Natural killer cell treated with Interleukin-12 subunit alpha and Interleukin-12 subunit beta and Interleukin-15 and Interleukin-18, amount 100 ng/mL, for 72 hours (primary cell): Measurements from ENCODE around the gene ZNF555. TPM values are rescaled to one million over a fixed set of nuclear protein-coding genes. Genes with fewer than 3 reads are reported as not detected.
A peak's percentile ranks its signal among the peaks of the same experiment; 100 is the strongest.

Source experiments
- ATAC-seq, 2 donors: fragments of 150-1000 bp; cut with Tn5 transposase in 1 of 2; sonication (Bioruptor Pico), chemical (Tn5 transposase) in 1 of 2; 2 replicates each; pipeline ENCODE4 v1.10.0; 2021
- DNase-seq: peaks from one replicate; pipeline ENCODE4 v3.0.0; 2022; ENCODE audit warnings: low spot score
- H3K27ac Mint-ChIP-seq, 2 donors: 1 replicate in 1 of 2; 2 replicates in 1 of 2; pipeline ENCODE4 v1.8.0; 2022; ENCODE audit warnings: mixed read lengths in 2 of 2, mild to moderate bottlenecking in 1 of 2, moderate library complexity in 1 of 2
- H3K27me3 Mint-ChIP-seq, 2 donors: 1 replicate in 1 of 2; 2 replicates in 1 of 2; pipeline ENCODE4 v1.8.0; 2022; ENCODE audit warnings: mixed read lengths in 2 of 2
- H3K36me3 Mint-ChIP-seq: one replicate; pipeline ENCODE4 v1.8.0; 2022; ENCODE audit warnings: mixed read lengths
- H3K4me1 Mint-ChIP-seq, 2 donors: 1 replicate in 1 of 2; 2 replicates in 1 of 2; pipeline ENCODE4 v1.8.0; 2022; ENCODE audit warnings: low read depth in 2 of 2, mixed read lengths in 2 of 2, mild to moderate bottlenecking in 1 of 2
- H3K4me3 Mint-ChIP-seq: one replicate; pipeline ENCODE4 v1.8.0; 2022; ENCODE audit warnings: mixed read lengths
- H3K9me3 Mint-ChIP-seq: 2 replicates; pipeline ENCODE4 v1.8.0; 2022; ENCODE audit warnings: mixed read lengths
- total RNA-seq, 2 donors: library from RNA; stranded (reverse); gene quantifications; one replicate each; pipeline ENCODE4 v1.2.3, GENCODE V29; 2022

The ZNF555 gene
- total RNA-seq, 2 donors from 2014 or later: 2.6 to 3.0 TPM

- no peak overlapping the region for H3K27ac Mint-ChIP-seq
These were observed 37.7 kb upstream of the ZNF555 start for GRCh38 chr19:2803486-2804155.

DNA sequence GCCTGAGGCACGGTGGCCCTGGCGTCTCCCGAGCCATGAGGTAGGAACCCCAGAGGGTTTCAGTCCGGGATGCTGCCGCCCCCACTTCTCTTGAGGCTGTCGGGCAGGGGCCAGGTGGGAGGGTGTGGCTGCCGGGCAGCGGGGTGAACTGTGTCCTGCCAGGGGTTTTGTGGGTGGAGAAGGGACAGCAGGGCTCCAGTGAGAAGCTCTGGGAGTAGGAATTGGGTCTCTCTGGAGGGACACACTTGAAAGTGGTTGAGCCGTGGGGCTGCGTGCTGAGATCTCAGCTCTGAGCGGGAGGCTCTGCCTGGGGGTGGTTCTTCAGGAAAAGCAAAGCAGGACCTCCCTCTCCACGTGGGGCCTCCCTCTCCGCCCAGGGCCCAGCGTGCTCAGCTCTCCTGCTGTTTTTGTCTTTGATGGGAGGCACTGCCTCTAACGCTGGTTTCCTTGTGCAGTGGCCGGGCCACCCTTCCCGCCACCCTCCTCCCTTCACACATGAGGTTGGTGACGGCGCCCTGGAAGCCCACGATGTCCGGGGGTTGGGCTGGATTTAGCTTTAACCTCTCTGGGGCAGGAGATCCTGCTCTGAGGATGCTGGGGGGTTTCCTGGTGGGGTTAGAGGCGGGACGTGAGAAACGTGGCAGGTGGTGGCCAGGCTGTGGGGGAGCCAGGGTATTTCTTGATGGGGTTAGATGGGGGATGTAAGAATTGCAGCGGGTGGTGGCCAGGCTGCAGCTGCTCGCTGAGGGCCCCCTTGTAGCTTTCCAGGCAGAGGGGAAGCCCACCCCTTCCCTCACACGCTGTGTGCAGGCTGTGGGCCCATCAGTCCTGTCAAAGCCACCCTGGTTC lies 36.9 kb upstream of the ZNF555 start:
- Mint-ChIP-seq H3K4me1 (peaks cover 6 to 18% of the 10 kb centered on the region in 2 donors), H3K9me3 (no peaks in the 10 kb centered on the region), H3K27me3 (no peaks in the 10 kb centered on the region), H3K27ac (no peak overlapping the region), H3K36me3 (peaks cover 11% of the 10 kb centered on the region), H3K4me3 (no peak overlapping the region)
- ATAC-seq: no peak
- peak; percentile 50 for DNase-seq

More at GRCh38 chr19:2803486-2804155, 37.7 kb upstream of the ZNF555 start:
- H3K4me3 Mint-ChIP-seq: no peak overlapping the region
- peaks cover 6 to 18% of the 10 kb centered on the region in 2 donors for H3K4me1 Mint-ChIP-seq
- peaks cover 6% of the 10 kb centered on the region for H3K36me3 Mint-ChIP-seq
- DNase-seq (no peak), ATAC-seq (no peak)
- H3K27me3 Mint-ChIP-seq: no peaks in the 10 kb centered on the region
- H3K9me3 Mint-ChIP-seq: no peaks in the 10 kb centered on the region

DNA sequence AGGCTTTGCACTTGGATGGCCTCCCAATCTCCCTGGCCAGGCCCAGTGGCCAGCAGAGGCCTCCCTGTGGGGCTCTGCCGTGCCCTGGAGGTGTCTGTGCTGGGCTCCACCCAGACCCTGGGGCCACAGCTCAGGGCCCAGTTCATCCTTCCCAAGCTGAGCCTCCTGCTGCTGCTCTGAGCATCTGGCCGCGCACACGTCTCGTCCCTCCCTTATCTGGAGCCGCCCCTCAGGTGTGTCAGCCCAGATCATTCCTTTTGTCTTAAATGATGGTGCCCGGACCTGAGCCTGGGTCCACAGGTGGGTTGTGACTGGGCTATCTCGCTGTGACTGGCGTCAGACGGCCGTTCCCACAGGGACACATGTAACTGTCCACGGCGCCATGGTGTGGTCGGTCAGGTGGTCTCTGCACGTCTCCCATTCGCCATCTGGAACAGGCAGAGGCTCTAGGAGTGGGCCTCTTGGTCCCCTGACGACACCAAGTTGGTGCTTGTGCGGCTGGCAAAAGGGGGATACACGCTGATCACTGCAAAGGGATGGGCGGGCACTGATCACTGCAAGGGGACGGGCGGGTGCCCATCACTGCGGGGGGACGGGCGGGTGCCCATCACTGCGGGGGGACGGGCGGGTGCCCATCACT lies 35.9 kb upstream of the ZNF555 start:
- no peak overlapping the region for H3K4me3 Mint-ChIP-seq
- no peak for ATAC-seq
- no peaks in the 10 kb centered on the region for H3K9me3 Mint-ChIP-seq
- peak; percentile 38 for DNase-seq
- H3K4me1 Mint-ChIP-seq: peaks cover 6 to 18% of the 10 kb centered on the region in 2 donors
- no peaks in the 10 kb centered on the region for H3K27me3 Mint-ChIP-seq
- no peak overlapping the region for H3K27ac Mint-ChIP-seq
- peaks cover 11% of the 10 kb centered on the region for H3K36me3 Mint-ChIP-seq

DNA sequence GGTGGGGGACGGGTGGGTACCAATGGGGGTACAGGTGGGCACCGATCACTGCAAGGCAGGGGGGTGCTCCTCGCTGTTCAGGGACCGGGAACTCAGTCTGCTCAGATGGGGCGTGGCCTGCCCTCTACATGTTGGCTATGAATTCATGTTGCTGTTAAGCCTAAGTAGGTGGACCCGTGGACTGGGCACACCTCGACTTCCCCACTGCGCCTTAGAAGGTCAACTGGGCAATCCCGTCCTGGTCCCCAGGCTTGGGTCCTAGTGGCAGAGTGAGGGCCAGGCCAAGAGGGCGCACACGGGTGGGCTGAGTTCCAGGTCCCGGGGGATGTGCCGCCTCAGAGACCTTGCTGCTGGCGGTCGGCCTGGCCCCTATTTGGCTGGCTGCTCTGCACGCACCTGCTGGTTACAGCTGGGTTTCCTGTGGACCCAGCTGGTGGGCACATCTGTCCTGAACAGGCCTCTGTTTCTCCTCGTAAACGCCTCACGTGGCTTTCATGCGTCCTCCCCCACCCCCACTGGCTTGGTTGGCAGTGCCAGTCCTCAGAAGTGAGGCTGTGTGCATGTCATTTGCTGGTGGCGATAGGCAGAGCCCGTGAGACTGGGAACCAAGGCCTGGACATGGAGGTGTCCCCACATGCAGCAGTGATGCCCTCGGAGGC lies 35.2 kb upstream of the ZNF555 start:
- Mint-ChIP-seq H3K27ac (no peak overlapping the region), H3K4me1 (peaks cover 6 to 18% of the 10 kb centered on the region in 2 donors), H3K27me3 (no peaks in the 10 kb centered on the region), H3K4me3 (no peak overlapping the region), H3K9me3 (no peaks in the 10 kb centered on the region), H3K36me3 (peaks cover 11% of the 10 kb centered on the region)
- ATAC-seq: no peak
- DNase-seq: peak; percentile 49

DNA sequence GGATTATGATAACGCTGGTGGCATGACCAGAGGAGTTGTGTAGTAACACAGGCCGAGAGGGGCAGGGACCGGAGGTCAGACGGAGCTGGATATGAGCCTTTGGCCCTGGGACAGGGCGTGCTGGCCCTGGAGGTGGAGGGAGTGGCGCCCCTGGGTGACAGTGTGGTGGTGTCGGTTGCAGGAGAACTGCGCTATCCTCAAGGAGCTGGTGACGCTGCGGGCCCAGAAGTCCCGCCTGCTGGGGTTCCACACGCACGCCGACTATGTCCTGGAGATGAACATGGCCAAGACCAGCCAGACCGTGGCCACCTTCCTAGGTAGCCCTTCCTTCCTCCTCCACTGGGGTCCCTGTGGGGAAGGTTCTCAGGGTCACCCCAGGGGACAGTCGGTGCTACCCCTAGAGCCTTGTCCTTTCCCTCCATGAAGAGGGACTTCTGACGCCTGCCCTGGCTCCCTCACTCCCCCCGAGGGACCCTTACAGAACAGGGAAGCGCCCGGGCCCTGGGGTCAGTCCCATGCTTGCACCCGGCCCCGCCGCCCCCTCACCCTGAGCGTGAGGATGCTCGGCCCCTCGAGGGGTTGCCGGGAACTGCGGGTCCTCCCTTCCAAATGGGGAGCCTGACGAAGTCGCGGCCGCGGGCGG lies 34.4 kb upstream of the ZNF555 start:
- Mint-ChIP-seq H3K36me3 (peaks cover 11% of the 10 kb centered on the region), H3K27ac (no peak overlapping the region), H3K4me3 (no peak overlapping the region), H3K4me1 (peaks cover 6 to 16% of the 10 kb centered on the region in 2 donors), H3K9me3 (no peaks in the 10 kb centered on the region), H3K27me3 (no peaks in the 10 kb centered on the region)
- ATAC-seq (no peak), DNase-seq (peak; percentile 45)

GRCh38 chr19:2807379-2808128 lies 33.7 kb upstream of the ZNF555 start:
- Mint-ChIP-seq H3K4me3 (no peak overlapping the region), H3K36me3 (peaks cover 8% of the 10 kb centered on the region), H3K4me1 (peaks cover 4 to 13% of the 10 kb centered on the region in 2 donors), H3K27ac (no peak overlapping the region), H3K9me3 (no peaks in the 10 kb centered on the region), H3K27me3 (no peaks in the 10 kb centered on the region)
- ATAC-seq: no peak
- DNase-seq: peak; percentile 59

- no peak overlapping the region for H3K27ac Mint-ChIP-seq
- no peak overlapping the region for H3K4me3 Mint-ChIP-seq
- H3K36me3 Mint-ChIP-seq: peaks cover 4% of the 10 kb centered on the region
- H3K9me3 Mint-ChIP-seq: no peaks in the 10 kb centered on the region
- peaks cover 0 to 9% of the 10 kb centered on the region in 2 donors for H3K4me1 Mint-ChIP-seq
- H3K27me3 Mint-ChIP-seq: no peaks in the 10 kb centered on the region
- DNase-seq: peak; percentile 58
- no peak for ATAC-seq
These were observed 32.9 kb upstream of the ZNF555 start for GRCh38 chr19:2808129-2808941.

- H3K4me3 Mint-ChIP-seq: no peak overlapping the region
- peak; percentile 54 for DNase-seq
- no peaks in the 10 kb centered on the region for H3K9me3 Mint-ChIP-seq
- no peaks in the 10 kb centered on the region for H3K27me3 Mint-ChIP-seq
- no peak overlapping the region for H3K27ac Mint-ChIP-seq
- H3K4me1 Mint-ChIP-seq: peaks cover 0 to 4% of the 10 kb centered on the region in 2 donors
- H3K36me3 Mint-ChIP-seq: peaks cover 4% of the 10 kb centered on the region
- ATAC-seq: no peak
These were observed 31.7 kb upstream of the ZNF555 start for GRCh38 chr19:2809387-2810140.

GRCh38 chr19:2810141-2811091 lies 30.9 kb upstream of the ZNF555 start:
- Mint-ChIP-seq H3K27ac (no peak overlapping the region), H3K27me3 (no peaks in the 10 kb centered on the region), H3K9me3 (no peaks in the 10 kb centered on the region), H3K4me1 (peaks cover 0 to 2% of the 10 kb centered on the region in 2 donors), H3K36me3 (peaks cover 4% of the 10 kb centered on the region), H3K4me3 (no peak overlapping the region)
- DNase-seq (peak; percentile 54), ATAC-seq (no peak)

- DNase-seq: no peak
- Mint-ChIP-seq H3K27ac (no peak overlapping the region), H3K36me3 (peaks cover 4% of the 10 kb centered on the region), H3K4me3 (no peak overlapping the region), H3K27me3 (no peaks in the 10 kb centered on the region), H3K4me1 (no peaks in the 10 kb centered on the region), H3K9me3 (no peaks in the 10 kb centered on the region)
- no peak for ATAC-seq
These were observed 30.0 kb upstream of the ZNF555 start for GRCh38 chr19:2811221-2811722.
